GM23338 (cell line): ENCODE results near the gene CPSF2. TPM values are rescaled to one million over a fixed set of nuclear protein-coding genes. Genes with fewer than 3 reads are reported as not detected.

ENCODE experiments used
- ATAC-seq: fragments of 200-7000 bp; cut with Tn5 transposase; 3 replicates; pipeline ENCODE4 v1.9.1; 2020
- DNase-seq: peaks from one replicate; pipeline ENCODE4 v3.0.0-alpha.2; 2015; ENCODE audit warnings: low spot score
- H2AFZ ChIP-seq: fragments of 200-600 bp; sonication (generic); 2 replicates; pipeline ENCODE4 v1.8.0; 2016; ENCODE audit warnings: antibody characterized with exemption, mild to moderate bottlenecking, moderate library complexity
- H3F3A ChIP-seq: fragments of 200-600 bp; sonication (generic); replicated peaks from 2 replicates; pipeline ENCODE4 v1.8.0; 2017; ENCODE audit warnings: antibody characterized with exemption, mixed run types, low read depth
- H3K27ac ChIP-seq: fragments of 200-600 bp; sonication (generic); 2 replicates; pipeline ENCODE4 v1.6.1; 2016; ENCODE audit warnings: low read depth
- H3K27me3 ChIP-seq: fragments of 200-600 bp; sonication (generic); 2 replicates; pipeline ENCODE4 v1.8.0; 2016; ENCODE audit warnings: mild to moderate bottlenecking, mixed run types, moderate library complexity; ENCODE audit not compliant: insufficient read depth
- H3K36me3 ChIP-seq: fragments of 200-600 bp; sonication (generic); 2 replicates; pipeline ENCODE4 v1.8.0; 2016; ENCODE audit warnings: mild to moderate bottlenecking; ENCODE audit not compliant: insufficient read depth
- H3K4me1 ChIP-seq: fragments of 200-600 bp; sonication (generic); 2 replicates; pipeline ENCODE4 v1.8.0; 2016; ENCODE audit warnings: mild to moderate bottlenecking, moderate library complexity; ENCODE audit not compliant: insufficient read depth
- H3K4me2 ChIP-seq: fragments of 200-600 bp; sonication (generic); 2 replicates; pipeline ENCODE4 v1.7.1; 2017; ENCODE audit warnings: mixed run types
- H3K4me3 ChIP-seq: fragments of 200-600 bp; sonication (generic); 2 replicates; pipeline ENCODE4 v1.6.1; 2016; ENCODE audit warnings: mixed run types
- H3K79me2 ChIP-seq: fragments of 200-600 bp; sonication (generic); replicated peaks from 2 replicates; pipeline ENCODE4 v1.8.0; 2017; ENCODE audit warnings: mild to moderate bottlenecking; ENCODE audit not compliant: insufficient read depth
- H3K9me2 ChIP-seq: fragments of 200-600 bp; sonication (generic); 2 replicates; pipeline ENCODE4 v1.8.0; 2017; ENCODE audit not compliant: insufficient read depth
- H4K20me1 ChIP-seq: fragments of 200-600 bp; sonication (generic); replicated peaks from 2 replicates; pipeline ENCODE4 v1.8.0; 2017; ENCODE audit warnings: mild to moderate bottlenecking; ENCODE audit not compliant: insufficient read depth
- H3K27ac Mint-ChIP-seq: 2 replicates; pipeline ENCODE4 v1.8.0; 2020; ENCODE audit warnings: inconsistent platforms, mild to moderate bottlenecking, moderate library complexity, mixed read lengths
- H3K27me3 Mint-ChIP-seq: 3 replicates; pipeline ENCODE4 v1.8.0; 2022; ENCODE audit warnings: low read depth, mild to moderate bottlenecking, moderate library complexity, mixed read lengths, inconsistent platforms; ENCODE audit not compliant: insufficient read depth, poor library complexity
- H3K36me3 Mint-ChIP-seq: 3 replicates; pipeline ENCODE4 v1.8.0; 2021; ENCODE audit warnings: low read depth, mild to moderate bottlenecking, inconsistent platforms, moderate library complexity, mixed read lengths
- H3K4me1 Mint-ChIP-seq: 3 replicates; pipeline ENCODE4 v1.8.0; 2020; ENCODE audit warnings: mild to moderate bottlenecking, inconsistent platforms, mixed read lengths
- H3K4me3 Mint-ChIP-seq: 3 replicates; pipeline ENCODE4 v1.8.0; 2021; ENCODE audit warnings: moderate library complexity, mild to moderate bottlenecking, inconsistent platforms, mixed read lengths
- H3K9me3 Mint-ChIP-seq: 3 replicates; pipeline ENCODE4 v1.8.0; 2020; ENCODE audit warnings: moderate library complexity, mild to moderate bottlenecking, inconsistent platforms, mixed read lengths
- CREB1 ChIP-seq: fragments of 250-450 bp; sonication (Bioruptor Pico); IDR thresholded peaks from 2 replicates; pipeline ENCODE4 v1.5.0; 2020; ENCODE audit warnings: low read depth, mild to moderate bottlenecking, moderate library complexity
- EZH2 ChIP-seq: fragments of 200-600 bp; sonication (generic); IDR thresholded peaks from one replicate; pipeline ENCODE4 v1.8.0; 2017; ENCODE audit warnings: antibody characterized with exemption, mild to moderate bottlenecking, low read depth; ENCODE audit not compliant: unreplicated experiment
- EZH2phosphoT487 ChIP-seq: fragments of 200-600 bp; sonication (generic); IDR thresholded peaks from one replicate; pipeline ENCODE4 v1.8.1; 2018; ENCODE audit warnings: antibody characterized with exemption; ENCODE audit not compliant: unreplicated experiment
- JUNB ChIP-seq: IDR thresholded peaks from one replicate; pipeline ENCODE4 v1.6.1; 2016; ENCODE audit warnings: antibody characterized with exemption; ENCODE audit not compliant: unreplicated experiment
- NANOG ChIP-seq: IDR thresholded peaks from 2 replicates; pipeline ENCODE4 v1.6.1; 2016; ENCODE audit warnings: antibody characterized with exemption, borderline replicate concordance
- POLR2AphosphoS5 ChIP-seq: IDR thresholded peaks from 2 replicates; pipeline ENCODE4 v1.6.1; 2016; ENCODE audit warnings: antibody characterized with exemption, low read depth
- STAT1 ChIP-seq: IDR thresholded peaks from one replicate; pipeline ENCODE4 v1.6.1; 2016; ENCODE audit warnings: antibody characterized with exemption; ENCODE audit not compliant: unreplicated experiment
- ZNF114 ChIP-seq: fragments of 250-450 bp; sonication (Bioruptor Pico); IDR thresholded peaks from 2 replicates; pipeline ENCODE4 v1.5.0; 2020; ENCODE audit warnings: mild to moderate bottlenecking, moderate library complexity
- ZNF331 ChIP-seq: fragments of 250-450 bp; sonication (Bioruptor Pico); IDR thresholded peaks from 2 replicates; pipeline ENCODE4 v1.5.0; 2020; ENCODE audit warnings: low read depth, mild to moderate bottlenecking, moderate library complexity
- polyA plus RNA-seq: library from polyadenylated mRNA; unstranded; fragments of >200 nt; fragmentation: Nextera tagmentation; extraction: Ambion mirVana; gene quantifications from 2 replicates; pipeline ENCODE4 v1.2.1, GENCODE V29; 2016
- total RNA-seq: library from RNA; depleted of rRNA; stranded (reverse); fragments of >200 nt; shearing (Covaris generic); gene quantifications from 2 replicates; pipeline ENCODE4 v1.2.3, GENCODE V29; 2014
- TF ChIP-seq, protein P1 (sequence below): fragments of 250-450 bp; sonication (Bioruptor Pico); IDR thresholded peaks from 2 replicates; pipeline ENCODE4 v1.5.0; 2020; ENCODE audit warnings: mild to moderate bottlenecking, moderate library complexity
- TF ChIP-seq, protein P2 (sequence below): IDR thresholded peaks from one replicate; pipeline ENCODE4 v1.6.1; 2018; ENCODE audit warnings: antibody characterized with exemption; ENCODE audit not compliant: unreplicated experiment
- TF ChIP-seq, protein P3 (sequence below): IDR thresholded peaks from 2 replicates; pipeline ENCODE4 v1.6.1; 2016; ENCODE audit warnings: antibody characterized with exemption

Gene CPSF2
- total and polyA plus RNA-seq, 2 experiments from 2014 or later, result 54.2 to 112 TPM

DNA sequence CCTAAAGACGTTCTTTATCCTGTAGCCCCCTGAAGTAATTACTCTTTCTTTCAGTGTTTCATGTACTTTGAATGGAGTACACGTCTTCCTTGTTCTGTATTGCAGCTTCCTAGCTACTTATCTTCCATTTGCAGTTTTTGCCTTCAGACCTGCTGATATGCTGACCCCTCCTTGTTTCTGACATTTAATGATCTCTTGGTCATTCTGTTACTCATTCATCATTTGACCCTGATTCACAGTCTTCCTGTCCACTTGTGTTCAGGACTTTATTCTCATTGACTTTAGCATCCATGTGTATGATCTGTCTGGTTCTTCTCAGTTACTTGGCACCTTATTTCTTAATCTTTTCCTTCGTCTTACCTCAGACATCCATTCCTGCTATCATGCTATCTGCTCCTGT is 22.2 kb downstream of the CPSF2 start:
- Histone ChIP-seq H3K4me2 (no peak overlapping the region), H3K27me3 (no peaks in the 10 kb centered on the region), H2AFZ (no peak overlapping the region), H3K9me2 (no peaks in the 10 kb centered on the region), H3K36me3 (peaks cover 74% of the 10 kb centered on the region), H4K20me1 (peaks cover 13% of the 10 kb centered on the region), H3F3A (no peaks in the 10 kb centered on the region), H3K79me2 (no peaks in the 10 kb centered on the region; the same call in 1 of the 2 replicates), H3K27ac (no peak overlapping the region), H3K4me3 (no peak overlapping the region), H3K4me1 (no peaks in the 10 kb centered on the region)
- Mint-ChIP-seq H3K9me3 (no peaks in the 10 kb centered on the region), H3K4me1 (no peaks in the 10 kb centered on the region), H3K36me3 (peaks cover 76% of the 10 kb centered on the region), H3K27ac (no peak overlapping the region), H3K4me3 (no peak overlapping the region), H3K27me3 (no peaks in the 10 kb centered on the region)
- TF ChIP-seq CREB1 (CRISPR knock-in tag), result no peak
- TF ChIP-seq JUNB, result no peak
- TF ChIP-seq ZNF331 (CRISPR knock-in tag), result no peak
- ATAC-seq (no peak), DNase-seq (no peak)

DNA sequence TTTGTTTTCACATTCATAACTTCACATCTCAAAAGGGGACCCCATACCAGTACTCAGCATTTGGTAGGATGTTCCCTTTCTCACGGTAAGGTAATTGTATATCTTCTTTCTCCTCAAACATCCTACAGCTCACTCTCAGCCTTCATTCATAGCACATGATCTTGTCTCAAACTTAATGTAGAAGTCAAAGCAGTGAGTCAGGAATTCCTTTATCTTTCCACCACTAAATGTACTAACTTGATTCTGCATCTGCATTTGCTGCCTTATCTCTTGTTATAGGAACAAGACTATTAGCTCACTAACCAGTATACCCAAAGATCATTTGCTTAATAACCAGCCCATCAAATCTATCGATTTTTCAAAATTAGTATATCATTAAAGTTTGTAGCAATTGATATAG is 22.9 kb downstream of the CPSF2 start:
- H3K36me3 ChIP-seq, result peaks cover 68% of the 10 kb centered on the region
- no peak overlapping the region for H3K4me3 Mint-ChIP-seq
- no peaks in the 10 kb centered on the region for H3K9me2 ChIP-seq
- H3K27me3 ChIP-seq, result no peaks in the 10 kb centered on the region
- no peak overlapping the region for H3K27ac ChIP-seq
- no peak overlapping the region for H3K4me3 ChIP-seq
- H3K27ac Mint-ChIP-seq, result no peak overlapping the region
- H3K4me2 ChIP-seq, result no peak overlapping the region
- no peaks in the 10 kb centered on the region for H3F3A ChIP-seq
- no peaks in the 10 kb centered on the region for H3K9me3 Mint-ChIP-seq
- H2AFZ ChIP-seq, result no peak overlapping the region
- H3K36me3 Mint-ChIP-seq, result peaks cover 77% of the 10 kb centered on the region
- no peaks in the 10 kb centered on the region; the same call in 1 of the 2 replicates for H3K79me2 ChIP-seq
- DNase-seq (no peak), ATAC-seq (no peak)
- no peaks in the 10 kb centered on the region for H3K4me1 Mint-ChIP-seq
- H4K20me1 ChIP-seq, result peaks cover 13% of the 10 kb centered on the region
- no peaks in the 10 kb centered on the region for H3K27me3 Mint-ChIP-seq
- no peaks in the 10 kb centered on the region for H3K4me1 ChIP-seq
- TF ChIP-seq, protein P1, sequence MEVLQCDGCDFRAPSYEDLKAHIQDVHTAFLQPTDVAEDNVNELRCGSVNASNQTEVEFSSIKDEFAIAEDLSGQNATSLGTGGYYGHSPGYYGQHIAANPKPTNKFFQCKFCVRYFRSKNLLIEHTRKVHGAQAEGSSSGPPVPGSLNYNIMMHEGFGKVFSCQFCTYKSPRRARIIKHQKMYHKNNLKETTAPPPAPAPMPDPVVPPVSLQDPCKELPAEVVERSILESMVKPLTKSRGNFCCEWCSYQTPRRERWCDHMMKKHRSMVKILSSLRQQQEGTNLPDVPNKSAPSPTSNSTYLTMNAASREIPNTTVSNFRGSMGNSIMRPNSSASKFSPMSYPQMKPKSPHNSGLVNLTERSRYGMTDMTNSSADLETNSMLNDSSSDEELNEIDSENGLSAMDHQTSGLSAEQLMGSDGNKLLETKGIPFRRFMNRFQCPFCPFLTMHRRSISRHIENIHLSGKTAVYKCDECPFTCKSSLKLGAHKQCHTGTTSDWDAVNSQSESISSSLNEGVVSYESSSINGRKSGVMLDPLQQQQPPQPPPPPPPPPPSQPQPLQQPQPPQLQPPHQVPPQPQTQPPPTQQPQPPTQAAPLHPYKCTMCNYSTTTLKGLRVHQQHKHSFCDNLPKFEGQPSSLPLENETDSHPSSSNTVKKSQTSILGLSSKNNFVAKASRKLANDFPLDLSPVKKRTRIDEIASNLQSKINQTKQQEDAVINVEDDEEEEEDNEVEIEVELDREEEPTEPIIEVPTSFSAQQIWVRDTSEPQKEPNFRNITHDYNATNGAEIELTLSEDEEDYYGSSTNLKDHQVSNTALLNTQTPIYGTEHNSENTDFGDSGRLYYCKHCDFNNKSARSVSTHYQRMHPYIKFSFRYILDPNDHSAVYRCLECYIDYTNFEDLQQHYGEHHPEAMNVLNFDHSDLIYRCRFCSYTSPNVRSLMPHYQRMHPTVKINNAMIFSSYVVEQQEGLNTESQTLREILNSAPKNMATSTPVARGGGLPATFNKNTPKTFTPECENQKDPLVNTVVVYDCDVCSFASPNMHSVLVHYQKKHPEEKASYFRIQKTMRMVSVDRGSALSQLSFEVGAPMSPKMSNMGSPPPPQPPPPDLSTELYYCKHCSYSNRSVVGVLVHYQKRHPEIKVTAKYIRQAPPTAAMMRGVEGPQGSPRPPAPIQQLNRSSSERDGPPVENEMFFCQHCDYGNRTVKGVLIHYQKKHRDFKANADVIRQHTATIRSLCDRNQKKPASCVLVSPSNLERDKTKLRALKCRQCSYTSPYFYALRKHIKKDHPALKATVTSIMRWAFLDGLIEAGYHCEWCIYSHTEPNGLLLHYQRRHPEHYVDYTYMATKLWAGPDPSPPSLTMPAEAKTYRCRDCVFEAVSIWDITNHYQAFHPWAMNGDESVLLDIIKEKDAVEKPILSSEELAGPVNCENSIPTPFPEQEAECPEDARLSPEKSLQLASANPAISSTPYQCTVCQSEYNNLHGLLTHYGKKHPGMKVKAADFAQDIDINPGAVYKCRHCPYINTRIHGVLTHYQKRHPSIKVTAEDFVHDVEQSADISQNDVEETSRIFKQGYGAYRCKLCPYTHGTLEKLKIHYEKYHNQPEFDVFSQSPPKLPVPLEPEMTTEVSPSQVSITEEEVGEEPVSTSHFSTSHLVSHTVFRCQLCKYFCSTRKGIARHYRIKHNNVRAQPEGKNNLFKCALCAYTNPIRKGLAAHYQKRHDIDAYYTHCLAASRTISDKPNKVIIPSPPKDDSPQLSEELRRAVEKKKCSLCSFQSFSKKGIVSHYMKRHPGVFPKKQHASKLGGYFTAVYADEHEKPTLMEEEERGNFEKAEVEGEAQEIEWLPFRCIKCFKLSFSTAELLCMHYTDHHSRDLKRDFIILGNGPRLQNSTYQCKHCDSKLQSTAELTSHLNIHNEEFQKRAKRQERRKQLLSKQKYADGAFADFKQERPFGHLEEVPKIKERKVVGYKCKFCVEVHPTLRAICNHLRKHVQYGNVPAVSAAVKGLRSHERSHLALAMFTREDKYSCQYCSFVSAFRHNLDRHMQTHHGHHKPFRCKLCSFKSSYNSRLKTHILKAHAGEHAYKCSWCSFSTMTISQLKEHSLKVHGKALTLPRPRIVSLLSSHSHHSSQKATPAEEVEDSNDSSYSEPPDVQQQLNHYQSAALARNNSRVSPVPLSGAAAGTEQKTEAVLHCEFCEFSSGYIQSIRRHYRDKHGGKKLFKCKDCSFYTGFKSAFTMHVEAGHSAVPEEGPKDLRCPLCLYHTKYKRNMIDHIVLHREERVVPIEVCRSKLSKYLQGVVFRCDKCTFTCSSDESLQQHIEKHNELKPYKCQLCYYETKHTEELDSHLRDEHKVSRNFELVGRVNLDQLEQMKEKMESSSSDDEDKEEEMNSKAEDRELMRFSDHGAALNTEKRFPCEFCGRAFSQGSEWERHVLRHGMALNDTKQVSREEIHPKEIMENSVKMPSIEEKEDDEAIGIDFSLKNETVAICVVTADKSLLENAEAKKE (CRISPR knock-in tag), result no peak
- TF ChIP-seq POLR2AphosphoS5 (no peak), EZH2phosphoT487 (no peak), CREB1 (CRISPR knock-in tag) (no peak), JUNB (no peak), STAT1 (no peak), NANOG (no peak), ZNF331 (CRISPR knock-in tag) (no peak), EZH2 (no peak), ZNF114 (CRISPR knock-in tag) (no peak)
- TF ChIP-seq, protein P2, sequence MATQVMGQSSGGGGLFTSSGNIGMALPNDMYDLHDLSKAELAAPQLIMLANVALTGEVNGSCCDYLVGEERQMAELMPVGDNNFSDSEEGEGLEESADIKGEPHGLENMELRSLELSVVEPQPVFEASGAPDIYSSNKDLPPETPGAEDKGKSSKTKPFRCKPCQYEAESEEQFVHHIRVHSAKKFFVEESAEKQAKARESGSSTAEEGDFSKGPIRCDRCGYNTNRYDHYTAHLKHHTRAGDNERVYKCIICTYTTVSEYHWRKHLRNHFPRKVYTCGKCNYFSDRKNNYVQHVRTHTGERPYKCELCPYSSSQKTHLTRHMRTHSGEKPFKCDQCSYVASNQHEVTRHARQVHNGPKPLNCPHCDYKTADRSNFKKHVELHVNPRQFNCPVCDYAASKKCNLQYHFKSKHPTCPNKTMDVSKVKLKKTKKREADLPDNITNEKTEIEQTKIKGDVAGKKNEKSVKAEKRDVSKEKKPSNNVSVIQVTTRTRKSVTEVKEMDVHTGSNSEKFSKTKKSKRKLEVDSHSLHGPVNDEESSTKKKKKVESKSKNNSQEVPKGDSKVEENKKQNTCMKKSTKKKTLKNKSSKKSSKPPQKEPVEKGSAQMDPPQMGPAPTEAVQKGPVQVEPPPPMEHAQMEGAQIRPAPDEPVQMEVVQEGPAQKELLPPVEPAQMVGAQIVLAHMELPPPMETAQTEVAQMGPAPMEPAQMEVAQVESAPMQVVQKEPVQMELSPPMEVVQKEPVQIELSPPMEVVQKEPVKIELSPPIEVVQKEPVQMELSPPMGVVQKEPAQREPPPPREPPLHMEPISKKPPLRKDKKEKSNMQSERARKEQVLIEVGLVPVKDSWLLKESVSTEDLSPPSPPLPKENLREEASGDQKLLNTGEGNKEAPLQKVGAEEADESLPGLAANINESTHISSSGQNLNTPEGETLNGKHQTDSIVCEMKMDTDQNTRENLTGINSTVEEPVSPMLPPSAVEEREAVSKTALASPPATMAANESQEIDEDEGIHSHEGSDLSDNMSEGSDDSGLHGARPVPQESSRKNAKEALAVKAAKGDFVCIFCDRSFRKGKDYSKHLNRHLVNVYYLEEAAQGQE, result no peak
- TF ChIP-seq, protein P3, sequence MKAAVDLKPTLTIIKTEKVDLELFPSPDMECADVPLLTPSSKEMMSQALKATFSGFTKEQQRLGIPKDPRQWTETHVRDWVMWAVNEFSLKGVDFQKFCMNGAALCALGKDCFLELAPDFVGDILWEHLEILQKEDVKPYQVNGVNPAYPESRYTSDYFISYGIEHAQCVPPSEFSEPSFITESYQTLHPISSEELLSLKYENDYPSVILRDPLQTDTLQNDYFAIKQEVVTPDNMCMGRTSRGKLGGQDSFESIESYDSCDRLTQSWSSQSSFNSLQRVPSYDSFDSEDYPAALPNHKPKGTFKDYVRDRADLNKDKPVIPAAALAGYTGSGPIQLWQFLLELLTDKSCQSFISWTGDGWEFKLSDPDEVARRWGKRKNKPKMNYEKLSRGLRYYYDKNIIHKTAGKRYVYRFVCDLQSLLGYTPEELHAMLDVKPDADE, result no peak
